Esophagus muscularis mucosa (tissue), 4 donors: ENCODE results near the gene GMDS.

Source experiments
- EP300 ChIP-seq: sonication (generic); formaldehyde crosslinking; IDR thresholded peaks from one replicate; pipeline ENCODE4 v1.6.1; 2017; ENCODE audit warnings: antibody characterized with exemption
- POLR2A ChIP-seq: fragments of 450-650 bp; IDR thresholded peaks from one replicate; pipeline ENCODE4 v1.6.1; 2017; ENCODE audit warnings: antibody characterized with exemption, moderate library complexity, mild to moderate bottlenecking, low read depth
- POLR2AphosphoS5 ChIP-seq, 2 donors: sonication (generic); formaldehyde crosslinking; IDR thresholded peaks; one replicate each; pipeline ENCODE4 v1.6.1; 2017; ENCODE audit warnings: antibody characterized with exemption in 2 of 2
- TF ChIP-seq, protein P1 (sequence below), 3 experiments: fragments of 200-600 bp in 2 of 3; fragments of 450-650 bp in 1 of 3; sonication (generic) in 2 of 3; IDR thresholded peaks; one replicate each; pipeline ENCODE4 v1.5.1; 2017 to 2019; ENCODE audit warnings: antibody characterized with exemption in 3 of 3, mild to moderate bottlenecking in 2 of 3, moderate library complexity in 1 of 3

DNA sequence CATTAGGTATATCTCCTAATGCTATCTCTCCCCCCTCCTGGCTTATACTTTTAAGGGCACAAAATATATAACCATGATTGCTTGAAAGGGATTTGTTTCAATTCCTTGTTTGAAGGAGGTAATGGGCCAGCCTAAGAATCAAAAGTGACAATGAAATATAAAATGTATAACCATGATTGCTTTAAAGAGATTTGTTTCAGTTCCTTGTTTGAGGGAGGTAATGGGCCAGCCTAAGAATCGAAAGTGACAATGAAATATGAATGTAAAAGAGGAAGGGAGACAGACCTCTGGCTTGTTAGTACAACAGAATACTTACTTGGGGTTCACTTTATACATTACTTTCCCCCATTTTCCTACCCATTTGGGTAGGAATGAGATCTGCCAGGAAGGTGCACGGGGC lies 580.2 kb downstream of the GMDS start:
- TF ChIP-seq, protein P1, sequence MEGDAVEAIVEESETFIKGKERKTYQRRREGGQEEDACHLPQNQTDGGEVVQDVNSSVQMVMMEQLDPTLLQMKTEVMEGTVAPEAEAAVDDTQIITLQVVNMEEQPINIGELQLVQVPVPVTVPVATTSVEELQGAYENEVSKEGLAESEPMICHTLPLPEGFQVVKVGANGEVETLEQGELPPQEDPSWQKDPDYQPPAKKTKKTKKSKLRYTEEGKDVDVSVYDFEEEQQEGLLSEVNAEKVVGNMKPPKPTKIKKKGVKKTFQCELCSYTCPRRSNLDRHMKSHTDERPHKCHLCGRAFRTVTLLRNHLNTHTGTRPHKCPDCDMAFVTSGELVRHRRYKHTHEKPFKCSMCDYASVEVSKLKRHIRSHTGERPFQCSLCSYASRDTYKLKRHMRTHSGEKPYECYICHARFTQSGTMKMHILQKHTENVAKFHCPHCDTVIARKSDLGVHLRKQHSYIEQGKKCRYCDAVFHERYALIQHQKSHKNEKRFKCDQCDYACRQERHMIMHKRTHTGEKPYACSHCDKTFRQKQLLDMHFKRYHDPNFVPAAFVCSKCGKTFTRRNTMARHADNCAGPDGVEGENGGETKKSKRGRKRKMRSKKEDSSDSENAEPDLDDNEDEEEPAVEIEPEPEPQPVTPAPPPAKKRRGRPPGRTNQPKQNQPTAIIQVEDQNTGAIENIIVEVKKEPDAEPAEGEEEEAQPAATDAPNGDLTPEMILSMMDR (IDR thresholded peaks at IDR 0.05), result no peak
- TF ChIP-seq POLR2AphosphoS5 (IDR thresholded peaks at IDR 0.05) (no peak), POLR2A (no peak), EP300 (no peak)
